Stimulated activated CD8-positive, alpha-beta memory T cell treated with anti-CD3 and anti-CD28 coated beads, Interleukin-12 subunit alpha, Interleukin-12 subunit beta, amount 100 ng/mL, for 24 hours (primary cell): ENCODE data around the gene DOK7.
"Not testable (repeated sequence)": the region's sequence is repeated elsewhere in the genome, so short reads cannot be mapped to it uniquely, and the experiment has no call there.

Experiments used
- DNase-seq: peaks from one replicate; pipeline ENCODE4 v3.0.0-alpha.2; 2020; ENCODE audit errors: extremely low read depth

The DOK7 gene

DNA sequence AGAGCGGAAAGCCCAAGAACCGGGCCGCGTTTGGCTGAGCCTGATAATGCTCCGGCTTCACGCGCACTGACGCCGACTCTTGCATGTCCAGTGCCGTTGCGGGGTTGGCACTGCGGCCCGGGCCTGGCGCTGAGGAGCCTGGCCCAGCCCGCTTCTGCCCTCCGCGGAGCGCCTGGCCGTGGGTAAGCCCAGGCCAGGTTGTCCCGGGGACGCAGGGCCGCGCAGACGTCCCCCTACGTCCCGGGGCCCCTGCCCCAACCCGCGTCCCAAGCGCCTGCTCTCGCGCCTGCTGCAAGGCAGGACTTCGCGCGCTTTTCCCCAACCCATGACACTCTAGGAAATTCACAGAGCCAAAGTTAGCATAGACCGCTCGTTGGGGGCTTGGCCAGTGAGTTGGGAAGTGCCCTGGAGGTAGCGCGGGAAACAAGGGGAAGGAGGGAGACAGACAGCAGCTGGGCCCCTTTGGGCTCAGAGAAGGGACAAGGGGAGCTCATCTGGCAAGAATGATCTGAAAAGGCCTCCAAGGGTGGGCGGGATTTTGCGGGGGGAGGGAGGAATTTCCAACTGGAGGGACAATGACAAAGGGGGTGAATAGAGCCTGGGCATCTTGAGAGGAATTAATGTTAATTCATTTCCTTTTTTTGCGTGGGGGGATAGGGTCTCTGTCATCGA, 69.8 kb downstream of the DOK7 start:
- DNase-seq: no peak

DNA sequence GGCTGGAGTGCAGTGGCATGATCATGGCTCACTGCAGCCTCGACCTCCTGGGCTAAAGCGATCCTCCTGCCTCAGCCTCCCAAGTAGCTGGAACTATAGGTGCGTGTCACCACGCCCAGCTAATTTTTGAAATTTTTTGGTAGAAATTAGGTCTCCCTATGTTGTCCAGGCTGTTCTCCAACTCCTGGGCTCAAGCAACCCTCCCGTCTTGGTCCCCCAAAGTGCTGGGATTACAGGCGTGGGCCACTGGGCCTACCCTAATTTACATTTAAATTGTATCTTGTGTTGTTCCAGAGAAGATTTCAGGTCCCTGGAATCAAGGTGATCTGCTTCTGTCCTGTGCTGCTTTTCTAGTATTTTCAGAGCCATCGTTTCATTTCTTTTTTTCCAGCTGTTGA, 70.3 kb downstream of the DOK7 start:
- DNase-seq: no peak

DNA sequence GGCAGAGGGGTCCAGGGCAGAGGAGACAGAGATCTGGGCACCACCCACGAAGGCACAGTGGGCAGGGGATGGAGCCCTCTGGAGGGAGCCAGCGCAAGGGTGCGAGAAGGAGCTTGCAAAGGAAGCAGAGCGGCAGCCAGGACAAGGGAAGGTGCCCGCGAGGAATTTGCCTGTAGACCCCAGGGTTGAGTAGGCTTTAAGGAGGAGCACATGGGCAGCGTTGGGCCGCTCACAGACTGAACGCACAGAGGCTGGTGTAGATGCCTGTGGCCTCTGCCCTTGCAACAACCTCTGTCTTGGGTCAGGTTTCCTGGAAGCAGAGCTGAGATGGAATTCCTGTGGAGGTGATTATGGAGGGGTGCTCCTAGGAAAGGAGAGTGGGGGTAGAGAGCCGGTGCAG, 72.7 kb downstream of the DOK7 start:
- not testable (repeated sequence) for DNase-seq

GRCh38 chr4:3538906-3539305, 75.8 kb downstream of the DOK7 start:
- not testable (repeated sequence) for DNase-seq

- not testable (repeated sequence) for DNase-seq
Measured at GRCh38 chr4:3543415-3543814, 80.3 kb downstream of the DOK7 start.
